Subcutaneous adipose tissue (tissue), 4 donors: ENCODE measurements around the gene OSBPL10. TPM values are rescaled to one million over a fixed set of nuclear protein-coding genes. Genes with fewer than 3 reads are reported as not detected.

Experiments
- CTCF ChIP-seq: fragments of 450-650 bp; IDR thresholded peaks from one replicate; pipeline ENCODE4 v1.5.1; 2016; ENCODE audit warnings: low read depth, mild to moderate bottlenecking, control low read depth, antibody characterized with exemption, moderate library complexity
- total RNA-seq, 4 donors: library from RNA; depleted of rRNA; stranded (reverse); fragments of >200 nt; gene quantifications; one replicate each; pipeline ENCODE4 v1.1.0, GENCODE V29; 2016

Gene OSBPL10
- total RNA-seq, 4 donors from 2014 or later = 7.3 to 72.7 (median 26.0) TPM

GRCh38 chr3:31772758-31773473, 208.1 kb downstream of the OSBPL10 start:
- no peak for TF ChIP-seq CTCF

- TF ChIP-seq CTCF = no peak
Measured at GRCh38 chr3:31772272-31772671, 208.8 kb downstream of the OSBPL10 start.

- no peak for TF ChIP-seq CTCF
Measured at GRCh38 chr3:31770822-31771326, 210.2 kb downstream of the OSBPL10 start.

GRCh38 chr3:31768479-31769125, 212.5 kb downstream of the OSBPL10 start:
- no peak for TF ChIP-seq CTCF

- no peak for TF ChIP-seq CTCF
Measured at GRCh38 chr3:31767920-31768319, 213.1 kb downstream of the OSBPL10 start.

GRCh38 chr3:31766669-31767068, 214.4 kb downstream of the OSBPL10 start:
- no peak for TF ChIP-seq CTCF

GRCh38 chr3:31765871-31766270, 215.2 kb downstream of the OSBPL10 start:
- no peak for TF ChIP-seq CTCF
